ENCODE results near the gene NSA2.
"Not testable (repeated sequence)": the region's sequence is repeated elsewhere in the genome, so short reads cannot be mapped to it uniquely, and the experiment has no call there.

NSA2 gene

DNA sequence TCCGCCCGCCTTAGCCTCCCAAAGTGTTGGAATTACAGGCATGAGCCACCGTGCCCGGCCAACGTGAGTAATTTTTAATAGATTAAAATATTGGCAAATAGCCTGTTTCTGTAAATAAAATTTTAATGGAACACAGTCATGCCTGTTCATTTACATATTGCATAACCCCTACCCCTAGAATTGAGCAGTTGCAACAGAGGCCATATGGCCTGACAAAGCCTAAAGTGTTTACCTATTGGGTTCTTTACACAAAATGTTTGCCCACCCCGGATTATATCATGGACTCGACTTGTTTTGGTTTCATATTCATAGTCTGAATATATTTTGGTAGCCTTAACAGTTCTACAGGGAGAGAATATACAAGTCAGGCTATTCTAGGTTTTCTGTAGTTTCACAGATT lies 5.3 kb downstream of the NSA2 start:
- Histone ChIP-seq H3K4me1 (ENCODE audit: insufficient read depth, low read length) (peaks cover 8% of the 10 kb centered on the region), H3K27me3 (ENCODE audit: insufficient read depth, low read length) (no peaks in the 10 kb centered on the region), H2AFZ (ENCODE audit: low read depth, low read length) (no peak overlapping the region), H3K9me3 (ENCODE audit: low read length) (no peaks in the 10 kb centered on the region), H3K36me3 (ENCODE audit: insufficient read depth, low read length) (peaks cover 71% of the 10 kb centered on the region), H3K4me3 (ENCODE audit: low read length) (no peak overlapping the region)

GRCh38 chr5:74778609-74779008 lies 11.6 kb downstream of the NSA2 start:
- Histone ChIP-seq H3K9me3 (ENCODE audit: low read length) (no peaks in the 10 kb centered on the region), H2AFZ (ENCODE audit: low read depth, low read length) (no peak overlapping the region), H3K27me3 (ENCODE audit: insufficient read depth, low read length) (no peaks in the 10 kb centered on the region), H3K36me3 (ENCODE audit: insufficient read depth, low read length) (peaks cover 61% of the 10 kb centered on the region), H3K4me1 (ENCODE audit: insufficient read depth, low read length) (no peaks in the 10 kb centered on the region), H3K4me3 (ENCODE audit: low read length) (no peak overlapping the region)

GRCh38 chr5:74786851-74787250 lies 19.8 kb downstream of the NSA2 start:
- H3K36me3 ChIP-seq (ENCODE audit: insufficient read depth, low read length) = peaks cover 32% of the 10 kb centered on the region
- H3K9me3 ChIP-seq (ENCODE audit: low read length) = peaks cover 3% of the 10 kb centered on the region
- no peaks in the 10 kb centered on the region for H3K27me3 ChIP-seq (ENCODE audit: insufficient read depth, low read length)
- no peak overlapping the region for H2AFZ ChIP-seq (ENCODE audit: low read depth, low read length)
- no peaks in the 10 kb centered on the region for H3K4me1 ChIP-seq (ENCODE audit: insufficient read depth, low read length)
- H3K4me3 ChIP-seq (ENCODE audit: low read length) = no peak overlapping the region

- Histone ChIP-seq H3K4me3 (ENCODE audit: low read length) (no peak overlapping the region), H2AFZ (ENCODE audit: low read depth, low read length) (no peak overlapping the region), H3K27me3 (ENCODE audit: insufficient read depth, low read length) (no peaks in the 10 kb centered on the region), H3K36me3 (ENCODE audit: insufficient read depth, low read length) (peaks cover 38% of the 10 kb centered on the region), H3K9me3 (ENCODE audit: low read length) (peaks cover 3% of the 10 kb centered on the region), H3K4me1 (ENCODE audit: insufficient read depth, low read length) (no peaks in the 10 kb centered on the region)
Measured at GRCh38 chr5:74787424-74787823, 20.4 kb downstream of the NSA2 start.

DNA sequence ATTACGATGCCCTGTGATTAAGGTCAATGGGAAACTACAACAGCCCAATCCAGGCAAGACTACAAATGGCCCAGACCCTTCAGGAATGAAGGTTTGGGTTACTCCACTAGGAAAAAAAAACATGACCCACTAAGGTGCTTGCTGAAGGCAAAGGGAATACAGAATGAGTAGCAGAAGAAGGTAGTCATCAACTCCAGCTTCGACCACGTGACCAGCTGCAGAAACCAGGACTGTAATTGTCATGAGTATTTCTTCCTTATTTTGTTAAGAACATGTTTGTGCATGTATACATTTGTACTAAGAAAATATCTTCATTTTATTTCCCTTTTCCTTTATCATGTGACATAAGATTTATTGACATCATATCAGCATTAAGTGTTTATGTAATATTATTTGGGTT lies 24.6 kb downstream of the NSA2 start:
- H3K4me3 ChIP-seq (ENCODE audit: low read length); H3K27me3 ChIP-seq (ENCODE audit: insufficient read depth, low read length); H3K9me3 ChIP-seq (ENCODE audit: low read length); H2AFZ ChIP-seq (ENCODE audit: low read depth, low read length); H3K4me1 ChIP-seq (ENCODE audit: insufficient read depth, low read length): not testable (repeated sequence)
- H3K36me3 ChIP-seq (ENCODE audit: insufficient read depth, low read length) = peaks cover 54% of the 10 kb centered on the region

GRCh38 chr5:74798977-74799911 lies 32.2 kb downstream of the NSA2 start:
- Histone ChIP-seq H3K27me3 (ENCODE audit: insufficient read depth, low read length) (no peaks in the 10 kb centered on the region), H3K36me3 (ENCODE audit: insufficient read depth, low read length) (peaks cover 33% of the 10 kb centered on the region), H2AFZ (ENCODE audit: low read depth, low read length) (no peak overlapping the region), H3K4me3 (ENCODE audit: low read length) (no peak overlapping the region), H3K4me1 (ENCODE audit: insufficient read depth, low read length) (no peaks in the 10 kb centered on the region), H3K9me3 (ENCODE audit: low read length) (peaks cover 2% of the 10 kb centered on the region)

- Histone ChIP-seq H3K9me3 (ENCODE audit: low read length) (peaks cover 2% of the 10 kb centered on the region), H3K36me3 (ENCODE audit: insufficient read depth, low read length) (peaks cover 26% of the 10 kb centered on the region), H3K4me1 (ENCODE audit: insufficient read depth, low read length) (no peaks in the 10 kb centered on the region), H3K4me3 (ENCODE audit: low read length) (no peak overlapping the region), H2AFZ (ENCODE audit: low read depth, low read length) (no peak overlapping the region), H3K27me3 (ENCODE audit: insufficient read depth, low read length) (no peaks in the 10 kb centered on the region)
Measured at GRCh38 chr5:74801197-74801596, 34.1 kb downstream of the NSA2 start.

- Histone ChIP-seq H3K9me3 (ENCODE audit: low read length) (peaks cover 2% of the 10 kb centered on the region), H3K4me1 (ENCODE audit: insufficient read depth, low read length) (no peaks in the 10 kb centered on the region), H3K27me3 (ENCODE audit: insufficient read depth, low read length) (no peaks in the 10 kb centered on the region), H3K4me3 (ENCODE audit: low read length) (no peak overlapping the region), H3K36me3 (ENCODE audit: insufficient read depth, low read length) (peaks cover 26% of the 10 kb centered on the region), H2AFZ (ENCODE audit: low read depth, low read length) (no peak overlapping the region)
Measured at GRCh38 chr5:74801941-74802340, 34.9 kb downstream of the NSA2 start.

DNA sequence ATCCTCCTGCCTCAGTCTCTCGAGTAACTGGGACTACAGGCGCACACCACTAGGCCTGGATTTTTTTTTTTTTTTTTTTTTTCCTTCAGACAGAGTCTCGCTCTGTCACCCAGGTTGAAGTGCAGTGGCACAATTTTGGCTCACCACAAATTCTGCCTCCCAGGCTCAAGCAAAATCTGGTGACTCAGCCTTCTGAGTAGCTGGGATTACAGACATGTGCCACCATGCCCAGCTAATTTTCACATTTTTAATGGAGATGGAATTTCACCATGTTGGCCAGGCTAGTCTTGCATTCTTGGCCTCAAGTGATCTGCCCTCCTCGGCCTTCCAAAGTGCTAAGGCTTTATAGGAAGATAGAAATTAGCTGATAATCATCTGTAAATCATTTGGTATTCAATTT lies 43.9 kb downstream of the NSA2 start:
- Histone ChIP-seq H3K9me3 (ENCODE audit: low read length) (no peaks in the 10 kb centered on the region), H3K36me3 (ENCODE audit: insufficient read depth, low read length) (peaks cover 8% of the 10 kb centered on the region), H3K27me3 (ENCODE audit: insufficient read depth, low read length) (no peaks in the 10 kb centered on the region), H3K4me1 (ENCODE audit: insufficient read depth, low read length) (peaks cover 4% of the 10 kb centered on the region), H3K4me3 (ENCODE audit: low read length) (no peak overlapping the region), H2AFZ (ENCODE audit: low read depth, low read length) (no peak overlapping the region)

DNA sequence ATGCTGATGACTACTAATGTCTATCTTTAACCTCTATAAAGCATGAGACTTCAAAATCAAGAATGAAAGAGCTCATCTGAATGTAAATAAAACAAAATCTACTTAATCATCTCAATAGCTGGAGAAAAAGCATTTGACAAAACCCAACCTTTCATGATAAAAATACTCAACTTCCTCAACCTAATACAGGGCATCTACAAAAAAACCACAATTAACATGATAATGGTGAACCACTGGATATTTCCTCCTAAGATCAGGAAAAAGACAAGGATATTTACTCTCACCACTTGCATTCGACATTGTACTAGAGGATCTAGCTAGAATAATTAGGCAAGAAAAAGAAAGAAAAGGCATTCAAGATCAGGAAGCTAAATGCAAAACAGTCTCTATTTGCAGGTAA lies 49.8 kb downstream of the NSA2 start:
- Histone ChIP-seq H3K4me1 (ENCODE audit: insufficient read depth, low read length) (peaks cover 16% of the 10 kb centered on the region), H3K36me3 (ENCODE audit: insufficient read depth, low read length) (peaks cover 12% of the 10 kb centered on the region), H3K4me3 (ENCODE audit: low read length) (no peak overlapping the region), H3K9me3 (ENCODE audit: low read length) (peaks cover 2% of the 10 kb centered on the region), H2AFZ (ENCODE audit: low read depth, low read length) (no peak overlapping the region), H3K27me3 (ENCODE audit: insufficient read depth, low read length) (no peaks in the 10 kb centered on the region)

- Histone ChIP-seq H3K9me3 (ENCODE audit: low read length) (peaks cover 2% of the 10 kb centered on the region), H2AFZ (ENCODE audit: low read depth, low read length) (no peak overlapping the region)
Measured at GRCh38 chr5:74822288-74822687, 55.2 kb downstream of the NSA2 start.

GRCh38 chr5:74829413-74829812 lies 62.4 kb downstream of the NSA2 start:
- no peaks in the 10 kb centered on the region for H3K4me1 ChIP-seq (ENCODE audit: insufficient read depth, low read length)
- H2AFZ ChIP-seq (ENCODE audit: low read depth, low read length) = no peak overlapping the region
- no peaks in the 10 kb centered on the region for H3K9me3 ChIP-seq (ENCODE audit: low read length)

More at GRCh38 chr5:74822288-74822687, 55.2 kb downstream of the NSA2 start:
- Histone ChIP-seq H3K36me3 (ENCODE audit: insufficient read depth, low read length) (peaks cover 10% of the 10 kb centered on the region), H3K27me3 (ENCODE audit: insufficient read depth, low read length) (no peaks in the 10 kb centered on the region), H3K4me3 (ENCODE audit: low read length) (no peak overlapping the region), H3K4me1 (ENCODE audit: insufficient read depth, low read length) (no peaks in the 10 kb centered on the region)

More at GRCh38 chr5:74829413-74829812, 62.4 kb downstream of the NSA2 start:
- Histone ChIP-seq H3K36me3 (ENCODE audit: insufficient read depth, low read length) (peaks cover 4% of the 10 kb centered on the region), H3K27me3 (ENCODE audit: insufficient read depth, low read length) (no peaks in the 10 kb centered on the region), H3K4me3 (ENCODE audit: low read length) (no peak overlapping the region)
